Measurements from ENCODE around the gene RNASE13.
"Not testable (repeated sequence)": the region's sequence is repeated elsewhere in the genome, so short reads cannot be mapped to it uniquely, and the experiment has no call there.

RNASE13 gene

DNA sequence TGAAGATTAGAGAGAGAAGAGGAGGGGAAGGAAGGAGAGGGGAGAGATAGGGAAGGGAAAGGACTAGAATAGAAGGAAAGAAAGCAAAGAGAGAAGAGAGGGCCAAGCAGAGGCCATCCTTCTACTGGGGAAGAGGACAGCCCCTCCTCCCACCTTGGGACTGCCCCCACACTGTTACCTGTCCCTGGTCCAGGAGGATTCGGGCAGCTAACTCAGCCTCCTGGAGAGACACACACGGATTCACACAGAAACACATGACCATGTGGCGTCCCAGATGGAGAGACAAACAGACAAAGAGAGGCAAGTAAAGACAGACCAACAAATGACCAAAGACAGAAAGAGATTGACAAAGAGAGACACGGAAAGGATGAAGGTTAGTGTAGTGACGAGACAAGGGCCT lies 11.9 kb downstream of the RNASE13 start:
- no peak for DNase-seq (ENCODE audit: low read depth in 2 of 2)

DNA sequence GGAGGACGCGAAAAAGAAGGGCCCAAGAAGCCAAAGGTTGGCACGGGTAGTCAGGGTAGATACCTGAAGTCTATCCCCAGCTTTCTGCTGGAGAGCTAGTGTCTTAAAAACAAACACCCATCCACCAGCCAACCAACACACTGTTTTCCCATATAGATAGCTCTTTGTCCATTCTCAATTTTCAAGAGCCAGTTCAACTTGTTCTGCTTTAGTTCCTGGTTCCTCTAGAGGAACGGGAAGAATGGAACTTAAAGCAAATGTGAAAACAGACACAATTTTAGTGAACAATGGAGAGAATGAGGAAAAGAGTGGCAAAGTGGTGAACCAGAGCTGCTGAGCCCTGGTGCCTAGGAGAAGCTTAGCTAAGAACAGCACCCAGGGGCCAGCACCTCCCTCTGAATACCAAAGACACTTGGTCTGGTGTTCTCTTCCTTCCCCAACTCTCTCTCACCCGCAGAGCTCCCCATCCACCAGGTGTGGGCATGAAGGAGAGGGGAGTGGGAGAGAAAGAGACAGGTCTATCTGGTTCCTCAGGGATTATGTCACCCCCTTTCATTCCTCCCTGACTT lies 13.5 kb downstream of the RNASE13 start:
- DNase-seq (ENCODE audit: low read depth in 2 of 2) = no peak

DNA sequence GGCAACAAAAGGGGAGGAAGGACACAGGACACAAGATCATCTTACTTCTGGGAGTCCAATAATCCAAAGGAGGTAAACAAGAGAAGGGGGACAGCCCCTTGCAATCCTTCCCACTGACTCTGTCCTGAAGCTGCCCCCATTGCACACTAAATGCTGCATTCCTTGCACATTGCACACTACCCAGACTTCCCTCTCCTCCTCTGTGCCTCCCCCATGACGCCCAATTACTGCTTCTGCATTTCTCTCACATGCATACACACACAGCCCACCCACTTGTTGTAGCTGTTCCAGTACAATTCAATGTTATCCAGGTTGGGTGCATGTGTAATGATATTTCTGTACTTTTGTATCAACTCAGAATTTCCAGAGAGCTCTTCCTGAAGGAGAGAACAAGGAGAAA lies 15.2 kb downstream of the RNASE13 start:
- no peak for DNase-seq (ENCODE audit: low read depth in 2 of 2)

DNA sequence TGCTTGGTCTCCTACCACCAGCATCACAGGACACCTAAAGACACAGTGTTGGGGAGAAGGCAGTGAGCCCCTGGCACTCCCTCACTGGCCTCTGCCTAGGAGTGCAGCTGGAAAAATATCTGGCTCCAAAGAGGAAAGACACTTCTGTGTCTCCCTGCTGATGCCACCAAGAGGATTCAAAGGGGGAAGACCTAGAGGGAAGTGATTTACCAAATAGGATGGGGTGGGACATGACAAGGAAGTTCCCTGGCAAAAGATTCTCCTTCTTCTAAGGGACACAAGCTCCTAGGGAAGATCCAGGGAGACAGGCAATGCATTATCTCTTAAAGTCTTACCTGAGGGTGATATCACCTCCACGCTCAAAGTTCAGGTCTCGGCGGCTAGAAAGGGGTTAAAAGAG lies 15.8 kb downstream of the RNASE13 start:
- DNase-seq (ENCODE audit: low read depth in 2 of 2) = no peak

DNA sequence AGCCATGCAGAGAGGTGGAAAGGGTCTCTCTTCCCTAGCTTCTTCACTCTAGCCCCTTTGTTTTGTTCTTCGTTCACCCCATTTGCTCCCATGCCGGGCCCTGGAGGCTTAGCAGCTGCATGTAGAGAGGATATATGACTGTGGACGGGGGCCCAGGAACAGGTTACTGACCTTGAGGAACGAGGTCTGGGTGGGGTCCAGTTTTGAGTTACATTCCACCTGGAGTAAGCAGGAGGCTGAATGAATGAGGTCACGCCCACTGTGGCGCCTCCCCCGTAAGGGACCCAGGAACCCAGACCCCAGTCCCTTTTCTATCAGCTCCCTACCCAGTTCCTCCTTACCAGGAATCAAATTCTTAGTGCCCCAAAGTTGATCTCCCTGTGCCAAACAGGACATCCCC lies 16.3 kb downstream of the RNASE13 start:
- no peak for DNase-seq (ENCODE audit: low read depth in 2 of 2)

DNA sequence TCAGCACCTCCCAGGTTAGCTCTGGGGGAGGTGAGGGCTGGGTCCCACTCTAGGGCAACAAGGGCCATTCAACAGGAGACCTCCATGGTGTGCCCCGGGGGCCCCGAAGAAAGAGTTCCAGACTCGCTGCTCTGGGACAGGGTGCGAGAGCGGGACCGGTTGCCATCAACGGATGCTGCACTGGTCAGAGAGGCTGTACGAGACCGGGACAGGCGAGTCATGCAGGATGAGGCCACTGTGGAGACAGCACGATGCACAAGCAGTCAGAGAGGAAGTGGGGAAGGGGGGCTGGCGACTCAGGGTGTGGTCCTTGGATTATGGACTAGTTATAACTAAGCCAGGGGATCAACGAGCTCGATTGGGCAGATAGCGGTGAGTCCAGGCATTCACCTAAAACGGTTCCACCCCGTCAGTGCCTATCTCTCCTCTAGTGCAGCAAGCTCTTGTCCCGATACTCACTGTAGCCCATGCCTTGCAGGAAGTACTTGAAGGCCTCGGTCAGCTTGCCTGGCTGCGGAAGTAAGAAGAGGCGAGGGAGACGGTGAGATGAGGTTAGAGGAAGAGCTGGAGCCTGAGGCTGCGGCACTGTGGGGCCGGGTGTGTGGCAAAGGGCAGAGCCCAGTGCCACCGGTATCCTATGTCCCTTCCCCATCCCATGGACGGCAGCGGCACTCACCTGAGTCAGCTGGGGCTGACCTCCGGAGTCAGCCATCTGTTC lies 16.9 kb downstream of the RNASE13 start:
- DNase-seq (ENCODE audit: low read depth in 2 of 2) = no peak

DNA sequence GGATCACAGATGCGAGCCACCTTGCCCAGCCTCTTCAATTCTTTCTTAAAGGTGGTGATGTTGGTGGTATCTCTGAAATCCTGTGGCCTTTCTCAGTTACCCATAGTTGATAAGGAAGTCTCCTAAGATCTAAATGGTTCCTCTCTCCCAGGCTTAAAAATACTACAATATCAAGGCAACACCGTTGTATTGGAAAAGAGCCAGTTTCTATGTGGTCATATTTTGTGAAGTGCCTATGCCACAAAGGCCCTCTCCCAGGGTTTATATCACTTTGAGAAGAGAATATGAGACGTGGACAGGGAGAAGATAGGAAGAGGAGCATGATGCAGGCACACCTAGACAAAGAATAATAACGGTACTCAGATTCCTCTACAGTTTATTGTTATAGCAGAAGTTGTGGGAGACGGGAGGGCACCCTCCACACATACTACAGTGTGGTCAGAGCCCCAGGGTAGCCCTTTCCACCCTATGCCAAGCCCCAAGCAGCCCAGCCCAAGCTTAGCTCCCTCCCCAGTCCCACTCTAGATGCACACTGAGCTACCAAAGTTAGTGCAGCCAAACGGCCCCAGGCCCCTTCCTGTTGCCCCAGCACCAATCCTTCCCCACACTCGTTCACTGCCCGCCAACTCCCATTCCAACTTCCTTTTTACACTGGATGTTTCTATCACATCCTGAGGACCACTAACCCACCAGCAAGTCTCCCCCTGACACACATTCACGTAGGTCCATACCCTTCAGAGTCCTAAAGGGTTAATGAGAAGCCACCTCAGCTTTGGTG lies 18.0 kb downstream of the RNASE13 start:
- DNase-seq (ENCODE audit: low read depth in 2 of 2) = no peak

DNA sequence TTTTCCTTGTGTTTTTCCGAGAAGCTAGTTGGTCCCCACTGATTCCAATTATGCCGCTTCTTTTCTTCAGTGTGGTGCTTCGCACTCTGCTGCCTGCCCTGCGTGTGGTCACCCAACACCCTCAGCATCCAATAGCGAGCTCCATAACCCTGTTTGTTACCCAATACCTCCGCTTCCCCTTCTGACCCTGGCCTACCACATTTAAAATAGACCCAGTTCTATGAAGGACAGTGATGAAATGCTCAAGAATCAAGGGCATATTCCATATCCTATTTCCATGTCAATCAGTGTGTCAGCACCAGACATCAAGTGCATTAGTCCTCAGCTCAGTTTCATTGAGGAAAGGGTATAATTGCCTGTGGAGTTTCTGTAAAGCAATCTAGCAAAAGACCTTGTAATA lies 19.3 kb downstream of the RNASE13 start:
- no peak for DNase-seq (ENCODE audit: low read depth in 2 of 2)

DNA sequence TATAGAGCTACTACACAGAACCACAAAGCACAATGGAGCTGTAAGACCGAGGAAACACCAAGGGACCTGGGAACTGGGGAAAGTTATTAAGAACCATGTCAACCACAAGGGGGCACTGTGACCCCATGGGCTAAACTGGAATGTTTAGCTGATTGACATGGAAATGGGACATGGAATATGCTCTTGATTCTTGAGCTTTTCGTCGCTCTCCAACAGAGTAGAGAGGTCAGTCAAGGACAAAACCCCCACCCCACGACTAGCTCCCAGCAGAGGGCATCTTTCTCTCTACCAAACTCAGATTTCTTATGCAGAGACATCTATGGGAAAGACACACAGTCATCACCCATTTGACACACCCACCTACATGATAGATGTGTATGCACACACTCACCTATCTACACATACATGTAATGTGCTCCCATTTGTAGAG lies 19.8 kb downstream of the RNASE13 start:
- DNase-seq (ENCODE audit: low read depth in 2 of 2) = peak; percentile 58 to 81

DNA sequence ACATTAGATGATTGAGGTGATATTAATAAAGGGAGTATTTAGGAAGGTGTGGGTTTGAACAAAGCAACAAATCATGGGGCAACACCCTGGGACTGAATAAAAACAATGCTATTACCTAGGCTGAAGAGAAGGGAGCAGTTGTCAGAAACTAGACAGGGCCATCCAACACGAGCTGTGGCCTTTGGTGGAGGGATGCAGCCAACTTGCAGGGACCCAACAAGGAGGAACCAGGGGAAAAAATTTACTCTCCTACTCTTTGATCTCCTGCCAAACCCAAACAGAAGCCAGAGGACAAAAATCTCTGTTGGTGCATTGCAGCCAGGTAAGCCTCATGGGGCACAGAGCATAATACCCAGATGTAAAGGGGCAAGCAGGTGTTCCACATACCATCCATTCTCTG lies 23.5 kb downstream of the RNASE13 start:
- no peak for DNase-seq (ENCODE audit: low read depth in 2 of 2)

DNA sequence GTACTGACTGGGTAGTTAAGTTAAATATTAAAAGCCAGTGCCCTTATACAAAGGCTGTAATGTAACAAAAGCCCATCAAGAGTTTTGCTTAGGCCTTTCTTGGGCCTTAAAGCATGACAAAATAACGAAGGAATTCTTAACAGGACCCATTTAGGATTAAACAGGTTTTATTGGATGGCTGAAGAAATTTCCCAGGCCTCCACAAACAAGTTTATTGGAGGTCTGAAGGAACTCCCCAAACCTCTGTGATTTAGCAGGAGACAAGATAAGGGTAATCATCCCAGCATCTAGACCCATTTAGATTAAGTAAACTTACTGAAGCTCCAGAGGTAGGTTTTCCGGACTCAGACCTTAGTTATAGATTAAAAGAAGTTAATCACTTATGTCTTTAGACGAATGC lies 24.9 kb downstream of the RNASE13 start:
- DNase-seq (ENCODE audit: low read depth in 2 of 2) = not testable (repeated sequence)

DNA sequence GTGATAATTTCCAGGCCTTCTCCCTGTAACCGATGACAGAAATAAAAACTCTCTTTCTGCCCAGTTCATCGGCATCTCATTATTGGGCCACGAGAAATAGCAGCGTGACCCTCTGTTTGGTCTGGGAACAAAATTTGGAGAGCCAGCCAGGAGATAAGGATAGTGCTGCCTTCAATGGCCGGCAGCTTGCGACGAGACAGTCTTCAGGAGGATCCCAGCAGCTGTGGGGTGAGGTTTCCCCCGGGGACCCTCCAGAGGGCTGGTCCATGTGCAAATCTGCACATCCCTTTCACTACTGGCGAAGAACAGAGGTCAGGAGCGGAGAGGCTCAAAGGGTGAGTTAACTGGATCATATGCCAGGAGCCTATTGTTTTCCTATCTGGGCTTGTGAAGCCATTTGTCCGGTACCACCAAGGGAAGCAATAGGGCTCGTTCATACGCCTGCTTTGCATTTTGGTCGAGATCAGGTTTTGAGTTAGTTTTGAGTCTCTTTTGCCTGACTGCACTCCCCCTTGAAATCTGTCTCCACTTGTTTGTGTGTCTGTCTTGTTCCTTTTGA lies 30.7 kb downstream of the RNASE13 start:
- no peak for DNase-seq (ENCODE audit: low read depth in 2 of 2)

DNA sequence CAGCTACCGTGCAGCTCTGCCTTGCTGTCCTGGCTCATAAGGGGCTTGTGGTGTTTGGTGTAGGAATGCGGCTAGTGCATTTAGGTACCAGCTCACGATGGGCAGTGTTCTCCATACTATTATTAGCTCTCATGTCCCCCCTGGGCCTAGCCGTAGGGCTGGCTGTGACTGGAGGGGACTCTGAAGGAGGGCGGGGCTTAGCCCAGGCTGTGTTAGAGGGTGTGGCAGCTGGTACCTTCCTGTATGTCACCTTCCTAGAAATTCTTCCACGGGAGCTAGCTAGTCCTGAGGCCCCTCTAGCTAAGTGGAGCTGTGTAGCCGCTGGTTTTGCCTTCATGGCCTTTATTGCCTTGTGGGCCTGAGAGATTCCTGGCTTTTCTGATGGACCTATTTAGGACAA lies 33.4 kb downstream of the RNASE13 start:
- DNase-seq (ENCODE audit: low read depth in 2 of 2) = no peak

DNA sequence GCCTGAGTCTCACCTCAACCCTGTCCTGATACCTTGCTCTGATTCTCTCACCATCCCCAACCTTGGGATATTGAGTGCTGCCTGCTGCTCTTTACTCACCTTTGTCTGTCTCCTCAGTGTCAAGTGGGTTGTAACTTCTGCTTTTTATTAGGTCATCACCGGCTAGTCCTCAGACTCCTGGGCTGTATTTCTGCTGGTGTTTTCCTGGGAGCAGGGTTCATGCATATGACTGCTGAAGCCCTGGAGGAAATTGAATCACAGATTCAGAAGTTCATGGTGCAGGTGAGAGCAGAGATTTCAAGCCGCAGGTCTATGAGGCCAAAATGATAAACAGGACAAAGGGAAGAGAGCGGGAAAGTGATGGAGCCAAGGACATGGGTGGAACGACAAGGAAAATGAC lies 35.0 kb downstream of the RNASE13 start:
- no peak for DNase-seq (ENCODE audit: low read depth in 2 of 2)

DNA sequence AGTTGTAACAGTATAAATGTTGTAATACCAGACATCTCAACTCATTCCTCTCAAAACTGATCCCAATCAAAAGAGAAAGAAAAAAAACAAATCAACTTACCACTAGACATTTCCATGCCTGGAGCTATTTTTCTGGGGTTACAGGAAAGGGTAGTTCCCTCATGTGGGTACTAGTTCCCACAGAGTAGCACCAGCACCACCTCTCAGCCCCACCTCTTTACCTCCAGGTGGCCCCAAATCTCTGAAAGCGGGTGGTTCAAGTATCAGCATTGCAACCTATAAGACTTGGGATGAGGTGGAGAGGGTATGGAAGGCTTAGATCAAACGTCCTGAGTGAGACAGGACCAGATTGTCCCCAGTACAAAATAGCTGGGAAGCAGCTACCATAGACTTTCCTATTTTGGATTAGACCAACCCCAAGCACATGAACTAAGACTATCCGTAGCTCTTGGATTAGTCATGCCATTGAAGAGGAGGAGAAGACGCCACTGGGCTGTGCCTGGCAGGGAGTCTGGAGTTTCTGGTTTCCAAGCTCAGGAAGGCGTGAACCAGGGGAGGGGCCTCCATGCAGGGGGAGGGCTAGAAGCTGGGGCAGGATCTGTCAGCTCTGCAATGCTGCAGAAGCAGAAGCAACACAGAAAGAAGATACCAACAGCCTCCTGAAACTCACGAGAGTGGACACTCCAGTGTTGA lies 35.8 kb downstream of the RNASE13 start, which contains the start of gene SLC39A2:
SLC39A2 (plus strand) TSS at position 620 of the 693 bp plus-strand sequence. CDS start 154 bp downstream, outside the sequence.
- DNase-seq (ENCODE audit: low read depth in 2 of 2) = no peak

DNA sequence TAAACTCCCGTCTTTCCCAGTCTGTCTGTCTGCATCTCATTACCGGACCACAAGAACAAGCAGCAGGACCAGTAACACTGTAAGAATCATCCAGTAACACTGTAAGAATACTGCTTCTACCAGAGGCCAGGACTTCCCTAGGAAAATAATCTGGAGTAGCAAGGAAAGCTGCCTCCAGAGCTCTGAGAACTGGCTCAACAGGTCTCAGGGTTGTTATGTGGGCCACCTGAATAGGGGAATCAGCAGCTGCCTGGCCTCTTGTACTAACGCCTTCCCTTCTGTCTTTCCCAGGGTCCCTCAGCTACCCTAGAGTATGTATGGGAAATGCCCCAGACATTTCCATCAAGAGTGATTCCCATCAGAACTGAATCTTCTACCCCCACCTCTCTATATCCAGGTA lies 36.5 kb downstream of the RNASE13 start:
- DNase-seq (ENCODE audit: low read depth in 2 of 2) = no peak

DNA sequence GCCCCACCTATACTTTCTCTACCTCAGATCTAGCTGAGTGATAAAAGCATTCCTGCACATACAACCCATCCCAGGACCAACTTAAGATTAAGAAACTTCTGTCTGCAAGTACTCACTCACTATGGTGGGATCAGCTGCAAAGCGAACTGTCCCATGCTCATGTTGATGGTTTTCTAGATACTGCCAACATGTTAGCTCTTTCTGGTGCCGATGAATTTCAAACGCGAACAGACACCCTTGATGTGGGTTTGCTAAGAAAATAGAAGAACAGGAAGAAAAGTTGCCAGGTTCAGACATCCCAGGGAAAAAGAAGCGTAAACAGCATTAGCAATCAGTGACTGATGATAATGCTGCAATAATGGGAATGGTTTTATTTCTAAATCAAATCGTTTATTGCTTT lies 37.0 kb downstream of the RNASE13 start:
- no peak for DNase-seq (ENCODE audit: low read depth in 2 of 2)

DNA sequence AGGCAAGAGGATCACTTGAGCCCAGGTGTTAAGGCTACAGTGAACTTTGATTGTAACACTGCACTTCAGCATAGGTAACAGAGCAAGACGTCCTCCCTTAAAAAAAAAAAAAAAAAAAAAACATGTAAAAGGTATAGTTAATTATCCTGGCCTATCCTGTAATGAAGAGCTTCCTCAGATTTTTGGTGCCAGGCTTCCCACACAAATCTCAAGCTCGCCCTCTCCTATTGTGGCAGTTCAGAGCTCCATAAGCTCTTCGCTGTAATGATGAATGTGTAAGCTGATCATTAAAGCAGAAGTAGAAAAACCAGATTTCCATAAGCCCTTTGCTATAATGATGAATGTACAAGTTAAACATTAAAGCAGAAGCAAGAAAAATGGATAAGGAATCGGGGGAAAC lies 37.5 kb downstream of the RNASE13 start:
- no peak for DNase-seq (ENCODE audit: low read depth in 2 of 2)

DNA sequence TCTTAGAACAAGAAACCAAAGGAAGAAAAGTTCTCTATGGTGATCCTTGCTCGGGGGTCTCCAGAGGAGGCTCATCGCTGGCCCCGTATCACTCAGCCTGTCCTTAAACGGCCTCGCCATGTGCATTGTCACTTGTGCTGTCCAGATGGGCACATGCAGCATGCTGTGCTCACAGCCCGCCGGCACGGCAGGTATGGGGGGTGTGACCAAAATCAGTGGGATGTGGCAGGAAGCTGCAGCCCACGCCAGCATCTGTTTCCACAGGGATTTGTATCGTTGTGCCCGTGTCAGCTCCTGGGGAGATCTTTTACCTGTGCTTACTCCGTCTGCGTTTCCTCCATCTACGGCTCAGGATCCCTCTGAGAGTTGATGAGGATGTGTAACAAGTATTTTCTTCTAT lies 38.1 kb downstream of the RNASE13 start:
- no peak for DNase-seq (ENCODE audit: low read depth in 2 of 2)

DNA sequence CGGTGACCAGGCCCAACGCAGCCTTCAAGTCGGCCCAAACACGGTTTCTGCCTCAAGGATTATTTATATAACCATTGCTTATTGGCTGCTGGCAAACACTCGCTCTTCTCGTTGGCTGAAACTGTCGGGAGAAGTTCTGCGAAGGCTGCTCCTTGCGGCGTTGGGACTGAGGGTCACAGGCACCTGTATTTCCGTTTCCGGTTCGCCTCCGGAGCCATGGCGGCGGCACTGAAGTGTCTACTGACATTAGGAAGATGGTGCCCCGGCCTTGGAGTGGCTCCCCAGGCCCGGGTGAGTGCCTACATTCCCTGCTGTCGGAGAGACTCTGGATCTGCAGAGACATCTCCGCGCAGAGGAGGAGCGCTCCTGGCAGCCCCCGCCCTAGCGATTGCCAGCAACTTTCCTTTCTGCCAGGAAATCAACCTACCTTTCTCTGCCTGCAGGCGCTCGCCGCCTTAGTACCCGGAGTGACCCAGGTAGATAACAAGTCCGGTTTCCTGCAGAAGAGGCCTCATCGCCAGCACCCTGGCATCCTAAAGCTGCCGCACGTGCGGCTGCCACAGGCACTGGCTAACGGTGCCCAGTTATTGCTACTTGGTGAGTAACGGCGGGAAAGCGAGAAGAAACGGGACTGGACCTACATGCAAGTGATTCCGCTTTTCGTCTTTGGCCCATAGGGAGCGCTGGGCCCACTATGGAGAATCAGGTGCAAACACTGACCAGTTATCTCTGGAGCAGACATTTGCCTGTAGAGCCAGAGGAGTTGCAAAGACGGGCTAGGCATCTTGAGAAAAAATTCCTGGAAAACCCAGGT lies 44.6 kb downstream of the RNASE13 start, which contains the start of gene METTL17:
METTL17 (plus strand) TSS at position 194 of the 814 bp plus-strand sequence; CDS start at position 217, 23 bp downstream.
- DNase-seq (ENCODE audit: low read depth in 2 of 2) = peak; percentile 83 to 84

DNA sequence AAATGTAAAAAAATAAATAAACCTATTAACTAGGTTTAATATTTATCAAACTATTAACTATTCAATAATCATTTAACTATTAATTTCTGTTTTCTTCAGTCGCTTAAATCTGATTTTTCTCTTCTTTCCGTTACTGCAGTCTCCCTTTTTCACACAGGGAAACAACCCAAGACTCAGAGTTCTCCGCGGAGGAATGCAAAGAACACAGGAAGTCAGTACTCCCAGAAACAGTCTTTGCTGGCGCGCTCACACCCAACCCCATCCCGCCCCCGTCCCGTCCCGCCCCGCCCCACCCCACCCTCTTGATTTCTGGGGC lies 45.2 kb downstream of the RNASE13 start:
- DNase-seq (ENCODE audit: low read depth in 2 of 2) = no peak
